H1 (cell line): ENCODE results near the gene CROT. TPM values are rescaled to one million over a fixed set of nuclear protein-coding genes. Genes with fewer than 3 reads are reported as not detected.

ENCODE experiments used
- CBX5 ChIP-seq: fragments of 300-800, 300-1000 bp; sonication (generic); IDR thresholded peaks from 2 replicates; pipeline ENCODE4 v1.7.1; 2016; ENCODE audit warnings: antibody characterized with exemption, low read length, low read depth
- EZH2 ChIP-seq: fragments of 200-600 bp; sonication (generic); IDR thresholded peaks from 2 replicates; pipeline ENCODE4 v1.7.1; 2012; ENCODE audit warnings: low read depth, mild to moderate bottlenecking, moderate library complexity, low read length, inconsistent platforms; ENCODE audit not compliant: severe bottlenecking
- JUN ChIP-seq: IDR thresholded peaks from 2 replicates; pipeline ENCODE4 v1.6.1; 2011; ENCODE audit warnings: low read depth, mild to moderate bottlenecking, improper control_type of control experiment, low read length
- KDM1A ChIP-seq: fragments of 200-600, 300-600 bp; sonication (generic); IDR thresholded peaks from 2 replicates; pipeline ENCODE4 v1.7.1; 2016; ENCODE audit warnings: mild to moderate bottlenecking, low read length, borderline replicate concordance
- KDM4A ChIP-seq: IDR thresholded peaks from one replicate; pipeline ENCODE4 v1.7.1; 2012; ENCODE audit warnings: low read depth, mild to moderate bottlenecking, moderate library complexity, low read length, inconsistent platforms; ENCODE audit not compliant: severe bottlenecking
- SIRT6 ChIP-seq: IDR thresholded peaks from one replicate; pipeline ENCODE4 v1.7.1; 2012; ENCODE audit warnings: low read length, inconsistent platforms
- SP1 ChIP-seq: IDR thresholded peaks from 2 replicates; pipeline ENCODE4 v1.6.1; 2011; ENCODE audit warnings: low read depth, low read length
- SP4 ChIP-seq: IDR thresholded peaks from 2 replicates; pipeline ENCODE4 v1.6.1; 2012; ENCODE audit warnings: low read length, inconsistent platforms
- polyA plus RNA-seq, 7 experiments: library from polyadenylated mRNA; depleted of rRNA in 3 of 7; stranded (reverse) in 5 of 7; unstranded in 2 of 7; fragments of >200 nt in 5 of 7; fragments of 200-250 nt in 2 of 7; gene quantifications; 1 replicate in 5 of 7; 2 replicates in 1 of 7; 4 replicates in 1 of 7; pipeline versions ENCODE4 v1.2.1 to v1.2.3, GENCODE V29; 2011 to 2013; ENCODE audit warnings: missing spikeins in 2 of 7, mixed read lengths in 2 of 7
- total RNA-seq: library from RNA; stranded (reverse); fragmentation: NEBNext Ultra II Directional; extraction: Animal tissue kit (Norgen Biotek cat#: 25700); gene quantifications from 2 replicates; pipeline ENCODE4 v1.2.1, GENCODE V29; 2021
- TF ChIP-seq, protein P1 (sequence below): fragments of 300-600 bp; sonication (generic); IDR thresholded peaks from 2 replicates; pipeline ENCODE4 v1.7.1; 2012; ENCODE audit warnings: low read length, moderate library complexity, mild to moderate bottlenecking, inconsistent platforms; ENCODE audit not compliant: insufficient replicate concordance

CROT gene
- total and polyA plus RNA-seq, 2 of the 8 experiments (the other 6 are each of a cell fraction or from before 2014, with no cell fraction given), result 2.2 to 5.6 TPM

DNA sequence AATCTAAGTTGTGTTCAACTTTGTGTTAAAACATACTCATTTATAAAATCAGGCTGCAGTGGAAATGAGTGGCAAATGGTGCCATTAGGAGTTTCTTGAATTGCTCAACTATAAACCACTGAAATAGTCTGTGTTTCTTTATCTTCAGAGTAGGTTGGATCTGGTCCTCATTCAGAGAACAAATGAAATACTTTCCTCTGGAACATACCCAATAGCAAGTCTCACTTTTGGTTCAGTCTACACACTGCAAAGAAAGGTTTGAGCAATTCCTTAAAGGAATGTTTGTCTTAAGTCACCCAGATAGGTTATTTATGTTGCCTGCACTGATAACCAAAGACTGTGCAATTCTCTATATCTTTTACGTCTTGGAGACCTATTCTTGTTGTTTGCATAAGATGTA lies 67.6 kb downstream of the CROT start (continued):
- TF ChIP-seq, protein P1, sequence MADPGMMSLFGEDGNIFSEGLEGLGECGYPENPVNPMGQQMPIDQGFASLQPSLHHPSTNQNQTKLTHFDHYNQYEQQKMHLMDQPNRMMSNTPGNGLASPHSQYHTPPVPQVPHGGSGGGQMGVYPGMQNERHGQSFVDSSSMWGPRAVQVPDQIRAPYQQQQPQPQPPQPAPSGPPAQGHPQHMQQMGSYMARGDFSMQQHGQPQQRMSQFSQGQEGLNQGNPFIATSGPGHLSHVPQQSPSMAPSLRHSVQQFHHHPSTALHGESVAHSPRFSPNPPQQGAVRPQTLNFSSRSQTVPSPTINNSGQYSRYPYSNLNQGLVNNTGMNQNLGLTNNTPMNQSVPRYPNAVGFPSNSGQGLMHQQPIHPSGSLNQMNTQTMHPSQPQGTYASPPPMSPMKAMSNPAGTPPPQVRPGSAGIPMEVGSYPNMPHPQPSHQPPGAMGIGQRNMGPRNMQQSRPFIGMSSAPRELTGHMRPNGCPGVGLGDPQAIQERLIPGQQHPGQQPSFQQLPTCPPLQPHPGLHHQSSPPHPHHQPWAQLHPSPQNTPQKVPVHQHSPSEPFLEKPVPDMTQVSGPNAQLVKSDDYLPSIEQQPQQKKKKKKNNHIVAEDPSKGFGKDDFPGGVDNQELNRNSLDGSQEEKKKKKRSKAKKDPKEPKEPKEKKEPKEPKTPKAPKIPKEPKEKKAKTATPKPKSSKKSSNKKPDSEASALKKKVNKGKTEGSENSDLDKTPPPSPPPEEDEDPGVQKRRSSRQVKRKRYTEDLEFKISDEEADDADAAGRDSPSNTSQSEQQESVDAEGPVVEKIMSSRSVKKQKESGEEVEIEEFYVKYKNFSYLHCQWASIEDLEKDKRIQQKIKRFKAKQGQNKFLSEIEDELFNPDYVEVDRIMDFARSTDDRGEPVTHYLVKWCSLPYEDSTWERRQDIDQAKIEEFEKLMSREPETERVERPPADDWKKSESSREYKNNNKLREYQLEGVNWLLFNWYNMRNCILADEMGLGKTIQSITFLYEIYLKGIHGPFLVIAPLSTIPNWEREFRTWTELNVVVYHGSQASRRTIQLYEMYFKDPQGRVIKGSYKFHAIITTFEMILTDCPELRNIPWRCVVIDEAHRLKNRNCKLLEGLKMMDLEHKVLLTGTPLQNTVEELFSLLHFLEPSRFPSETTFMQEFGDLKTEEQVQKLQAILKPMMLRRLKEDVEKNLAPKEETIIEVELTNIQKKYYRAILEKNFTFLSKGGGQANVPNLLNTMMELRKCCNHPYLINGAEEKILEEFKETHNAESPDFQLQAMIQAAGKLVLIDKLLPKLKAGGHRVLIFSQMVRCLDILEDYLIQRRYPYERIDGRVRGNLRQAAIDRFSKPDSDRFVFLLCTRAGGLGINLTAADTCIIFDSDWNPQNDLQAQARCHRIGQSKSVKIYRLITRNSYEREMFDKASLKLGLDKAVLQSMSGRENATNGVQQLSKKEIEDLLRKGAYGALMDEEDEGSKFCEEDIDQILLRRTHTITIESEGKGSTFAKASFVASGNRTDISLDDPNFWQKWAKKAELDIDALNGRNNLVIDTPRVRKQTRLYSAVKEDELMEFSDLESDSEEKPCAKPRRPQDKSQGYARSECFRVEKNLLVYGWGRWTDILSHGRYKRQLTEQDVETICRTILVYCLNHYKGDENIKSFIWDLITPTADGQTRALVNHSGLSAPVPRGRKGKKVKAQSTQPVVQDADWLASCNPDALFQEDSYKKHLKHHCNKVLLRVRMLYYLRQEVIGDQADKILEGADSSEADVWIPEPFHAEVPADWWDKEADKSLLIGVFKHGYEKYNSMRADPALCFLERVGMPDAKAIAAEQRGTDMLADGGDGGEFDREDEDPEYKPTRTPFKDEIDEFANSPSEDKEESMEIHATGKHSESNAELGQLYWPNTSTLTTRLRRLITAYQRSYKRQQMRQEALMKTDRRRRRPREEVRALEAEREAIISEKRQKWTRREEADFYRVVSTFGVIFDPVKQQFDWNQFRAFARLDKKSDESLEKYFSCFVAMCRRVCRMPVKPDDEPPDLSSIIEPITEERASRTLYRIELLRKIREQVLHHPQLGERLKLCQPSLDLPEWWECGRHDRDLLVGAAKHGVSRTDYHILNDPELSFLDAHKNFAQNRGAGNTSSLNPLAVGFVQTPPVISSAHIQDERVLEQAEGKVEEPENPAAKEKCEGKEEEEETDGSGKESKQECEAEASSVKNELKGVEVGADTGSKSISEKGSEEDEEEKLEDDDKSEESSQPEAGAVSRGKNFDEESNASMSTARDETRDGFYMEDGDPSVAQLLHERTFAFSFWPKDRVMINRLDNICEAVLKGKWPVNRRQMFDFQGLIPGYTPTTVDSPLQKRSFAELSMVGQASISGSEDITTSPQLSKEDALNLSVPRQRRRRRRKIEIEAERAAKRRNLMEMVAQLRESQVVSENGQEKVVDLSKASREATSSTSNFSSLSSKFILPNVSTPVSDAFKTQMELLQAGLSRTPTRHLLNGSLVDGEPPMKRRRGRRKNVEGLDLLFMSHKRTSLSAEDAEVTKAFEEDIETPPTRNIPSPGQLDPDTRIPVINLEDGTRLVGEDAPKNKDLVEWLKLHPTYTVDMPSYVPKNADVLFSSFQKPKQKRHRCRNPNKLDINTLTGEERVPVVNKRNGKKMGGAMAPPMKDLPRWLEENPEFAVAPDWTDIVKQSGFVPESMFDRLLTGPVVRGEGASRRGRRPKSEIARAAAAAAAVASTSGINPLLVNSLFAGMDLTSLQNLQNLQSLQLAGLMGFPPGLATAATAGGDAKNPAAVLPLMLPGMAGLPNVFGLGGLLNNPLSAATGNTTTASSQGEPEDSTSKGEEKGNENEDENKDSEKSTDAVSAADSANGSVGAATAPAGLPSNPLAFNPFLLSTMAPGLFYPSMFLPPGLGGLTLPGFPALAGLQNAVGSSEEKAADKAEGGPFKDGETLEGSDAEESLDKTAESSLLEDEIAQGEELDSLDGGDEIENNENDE, result no peak
- TF ChIP-seq SP1, result no peak
- TF ChIP-seq SIRT6, result no peak
- TF ChIP-seq CBX5, result no peak
- TF ChIP-seq KDM4A, result no peak
- TF ChIP-seq EZH2, result no peak
- TF ChIP-seq KDM1A, result no peak
- TF ChIP-seq SP4, result no peak
- no peak for TF ChIP-seq JUN
